ENCODE results near the gene SYP. TPM values are rescaled to one million over a fixed set of nuclear protein-coding genes. Genes with fewer than 3 reads are reported as not detected.

Gene SYP
- total RNA-seq, 4 donors from 2014 or later, result 1.1 to 7.6 (median 5.0) TPM

DNA sequence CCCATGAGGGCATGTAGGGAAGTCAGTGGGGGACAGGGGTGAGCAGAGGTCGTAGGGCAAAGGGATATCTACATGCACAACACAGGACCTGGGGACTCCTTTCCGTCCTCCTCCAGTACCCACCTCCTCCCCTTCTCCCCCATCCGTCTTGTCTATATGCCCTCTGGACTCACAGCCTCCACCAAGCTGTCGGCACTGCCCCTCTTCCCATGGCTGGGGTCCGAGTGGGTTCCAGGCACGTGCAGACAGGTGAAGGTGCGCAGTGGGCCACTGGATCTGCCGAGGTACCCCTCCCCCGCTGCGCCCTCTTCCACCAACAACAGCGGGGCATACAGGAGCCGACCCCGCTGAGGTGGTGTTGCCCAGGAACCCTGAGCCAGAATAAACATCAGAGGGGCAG, 5.5 kb upstream of the SYP start:
- Histone ChIP-seq H3K27ac (no peak overlapping the region), H3K9me3 (no peaks in the 10 kb centered on the region), H3K27me3 (no peaks in the 10 kb centered on the region), H3K4me3 (no peak overlapping the region), H3K4me1 (peaks cover 0 to 3% (median under 1%) of the 10 kb centered on the region in 4 donors), H3K36me3 (no peaks in the 10 kb centered on the region)
- in situ Hi-C loops (cut with MboI; ENCODE audit: low pct_ligation_motif_present in 1 of 4, low pct_unique_long_range_greater_than_20kb in 1 of 4, low sequenced_read_pairs in 3 of 4), result no loop called here
- WGBS, 2 donors (ENCODE audit: low coverage in 1 of 2), result 87% methylated on average over 13 of the region's 13 CpGs; no CpG with 5 or more reads in 1 of the 2 donors
- no peak for DNase-seq
- intact Hi-C loops (cut with DNase I; ENCODE audit: low total_unique reads), result no loop called here
- TF ChIP-seq POLR2AphosphoS5 (IDR thresholded peaks at IDR 0.05) (no peak), EP300 (IDR thresholded peaks at IDR 0.05; ENCODE audit: low read depth) (no peak), POLR2A (IDR thresholded peaks at IDR 0.05) (no peak)
- TF ChIP-seq, protein P1, sequence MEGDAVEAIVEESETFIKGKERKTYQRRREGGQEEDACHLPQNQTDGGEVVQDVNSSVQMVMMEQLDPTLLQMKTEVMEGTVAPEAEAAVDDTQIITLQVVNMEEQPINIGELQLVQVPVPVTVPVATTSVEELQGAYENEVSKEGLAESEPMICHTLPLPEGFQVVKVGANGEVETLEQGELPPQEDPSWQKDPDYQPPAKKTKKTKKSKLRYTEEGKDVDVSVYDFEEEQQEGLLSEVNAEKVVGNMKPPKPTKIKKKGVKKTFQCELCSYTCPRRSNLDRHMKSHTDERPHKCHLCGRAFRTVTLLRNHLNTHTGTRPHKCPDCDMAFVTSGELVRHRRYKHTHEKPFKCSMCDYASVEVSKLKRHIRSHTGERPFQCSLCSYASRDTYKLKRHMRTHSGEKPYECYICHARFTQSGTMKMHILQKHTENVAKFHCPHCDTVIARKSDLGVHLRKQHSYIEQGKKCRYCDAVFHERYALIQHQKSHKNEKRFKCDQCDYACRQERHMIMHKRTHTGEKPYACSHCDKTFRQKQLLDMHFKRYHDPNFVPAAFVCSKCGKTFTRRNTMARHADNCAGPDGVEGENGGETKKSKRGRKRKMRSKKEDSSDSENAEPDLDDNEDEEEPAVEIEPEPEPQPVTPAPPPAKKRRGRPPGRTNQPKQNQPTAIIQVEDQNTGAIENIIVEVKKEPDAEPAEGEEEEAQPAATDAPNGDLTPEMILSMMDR (IDR thresholded peaks at IDR 0.05), result no peak

DNA sequence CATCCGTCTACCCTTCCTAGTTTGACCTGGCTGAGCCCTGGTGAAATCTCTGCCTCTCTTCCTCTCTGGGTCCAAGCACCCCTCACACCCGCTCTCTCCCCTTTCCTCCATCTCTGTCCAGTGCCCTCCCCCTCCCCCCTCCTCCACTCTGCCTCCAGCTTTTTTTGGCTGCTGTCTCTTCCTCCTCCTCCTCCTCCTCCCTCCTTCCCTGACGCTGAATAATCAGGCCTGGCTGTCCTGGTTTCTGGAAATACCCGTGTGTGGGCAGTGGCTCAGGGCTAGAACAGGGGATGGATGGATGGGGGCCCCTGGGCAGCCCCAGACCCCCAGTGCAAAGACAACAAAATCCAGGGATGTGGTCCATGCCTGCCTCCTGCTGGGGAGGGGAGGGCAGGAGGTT, 4.7 kb upstream of the SYP start:
- TF ChIP-seq POLR2A (IDR thresholded peaks at IDR 0.05), result no peak
- no peak for TF ChIP-seq POLR2AphosphoS5 (IDR thresholded peaks at IDR 0.05)
- TF ChIP-seq, protein P1 (IDR thresholded peaks at IDR 0.05), result no peak
- TF ChIP-seq EP300 (IDR thresholded peaks at IDR 0.05; ENCODE audit: low read depth), result no peak
- in situ Hi-C loops (cut with MboI; ENCODE audit: low pct_ligation_motif_present in 1 of 4, low pct_unique_long_range_greater_than_20kb in 1 of 4, low sequenced_read_pairs in 3 of 4) (no loop called here), intact Hi-C loops (cut with DNase I; ENCODE audit: low total_unique reads) (no loop called here)
- no peaks in the 10 kb centered on the region for H3K27me3 ChIP-seq
- DNase-seq, result no peak
- H3K4me3 ChIP-seq, result no peak overlapping the region
- H3K9me3 ChIP-seq, result no peaks in the 10 kb centered on the region
- H3K36me3 ChIP-seq, result no peaks in the 10 kb centered on the region
- H3K4me1 ChIP-seq, result peaks cover 0 to 6% (median 3%) of the 10 kb centered on the region in 4 donors
- H3K27ac ChIP-seq, result no peak overlapping the region
- 55% methylated on average over 4 of the region's 4 CpGs; no CpG with 5 or more reads in 1 of the 2 donors for WGBS, 2 donors (ENCODE audit: low coverage in 1 of 2)

DNA sequence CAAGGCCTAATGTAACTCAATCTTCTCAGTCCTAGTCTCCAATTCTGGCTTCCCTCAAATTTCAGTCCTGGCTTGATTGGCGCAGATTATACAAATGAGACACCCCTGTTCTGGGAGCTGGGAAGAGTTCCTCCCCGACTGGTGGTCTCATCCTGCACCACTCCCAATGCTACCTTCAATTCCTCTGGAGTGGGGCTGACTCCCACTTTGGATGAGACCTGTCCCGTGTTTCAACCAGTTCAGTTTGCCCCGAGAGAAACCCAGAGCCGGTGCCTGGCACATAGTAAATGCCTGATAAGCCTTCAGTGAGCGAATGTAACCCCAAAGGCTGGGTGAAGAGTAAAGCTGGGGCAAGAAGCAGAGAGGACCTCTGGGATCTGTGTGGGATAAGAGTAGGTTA, 4.0 kb upstream of the SYP start:
- WGBS, 2 donors (ENCODE audit: low coverage in 1 of 2), result 87% methylated on average over 6 of the region's 6 CpGs; no CpG with 5 or more reads in 1 of the 2 donors
- in situ Hi-C loops (cut with MboI; ENCODE audit: low pct_ligation_motif_present in 1 of 4, low pct_unique_long_range_greater_than_20kb in 1 of 4, low sequenced_read_pairs in 3 of 4), result no loop called here

DNA sequence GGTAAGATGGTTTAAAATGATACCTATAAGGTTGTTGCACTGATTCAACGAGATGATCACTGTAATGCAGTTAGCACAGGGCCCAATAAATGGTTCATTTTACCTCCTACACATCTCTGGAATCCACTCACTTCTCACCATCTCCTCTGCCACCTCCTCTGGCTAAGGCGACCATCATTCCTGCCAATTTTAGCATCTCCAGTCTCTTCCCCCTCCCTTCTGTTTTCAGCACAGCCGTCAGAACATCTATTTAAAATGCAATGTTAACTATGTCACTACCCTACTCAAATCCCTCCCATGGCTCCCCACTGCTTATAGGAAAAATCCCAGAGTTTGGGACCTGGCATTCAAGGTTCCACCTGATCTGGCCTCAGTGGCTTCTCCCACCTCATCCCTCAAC, 3.5 kb upstream of the SYP start:
- in situ Hi-C loops (cut with MboI; ENCODE audit: low pct_ligation_motif_present in 1 of 4, low pct_unique_long_range_greater_than_20kb in 1 of 4, low sequenced_read_pairs in 3 of 4) (no loop called here), intact Hi-C loops (cut with DNase I; ENCODE audit: low total_unique reads) (no loop called here)
- no peak for DNase-seq
- Histone ChIP-seq H3K27ac (no peak overlapping the region), H3K27me3 (no peaks in the 10 kb centered on the region), H3K4me3 (no peak overlapping the region), H3K4me1 (peaks cover 0 to 11% (median 6%) of the 10 kb centered on the region in 4 donors), H3K9me3 (no peaks in the 10 kb centered on the region), H3K36me3 (no peaks in the 10 kb centered on the region)
- no peak for TF ChIP-seq POLR2AphosphoS5 (IDR thresholded peaks at IDR 0.05)
- TF ChIP-seq, protein P1 (IDR thresholded peaks at IDR 0.05), result no peak
- TF ChIP-seq POLR2A (IDR thresholded peaks at IDR 0.05), result no peak
- TF ChIP-seq EP300 (IDR thresholded peaks at IDR 0.05; ENCODE audit: low read depth), result no peak
- 63% methylated on average over 3 of the region's 3 CpGs; no CpG with 5 or more reads in 1 of the 2 donors for WGBS, 2 donors (ENCODE audit: low coverage in 1 of 2)

More for the DNA sequence above, 4.0 kb upstream of the SYP start:
- Histone ChIP-seq H3K27me3 (no peaks in the 10 kb centered on the region), H3K4me1 (peaks cover 0 to 11% (median 6%) of the 10 kb centered on the region in 4 donors), H3K4me3 (no peak overlapping the region), H3K36me3 (no peaks in the 10 kb centered on the region), H3K9me3 (no peaks in the 10 kb centered on the region), H3K27ac (no peak overlapping the region)
- intact Hi-C loops (cut with DNase I; ENCODE audit: low total_unique reads), result no loop called here
- TF ChIP-seq, protein P1 (IDR thresholded peaks at IDR 0.05), result no peak
- TF ChIP-seq POLR2AphosphoS5 (IDR thresholded peaks at IDR 0.05) (no peak), EP300 (IDR thresholded peaks at IDR 0.05; ENCODE audit: low read depth) (no peak), POLR2A (IDR thresholded peaks at IDR 0.05) (no peak)
- DNase-seq, result no peak
